Colonic mucosa (tissue), 4 donors: Measurements from ENCODE around the gene PPP2R2D. TPM values are rescaled to one million over a fixed set of nuclear protein-coding genes. Genes with fewer than 3 reads are reported as not detected.

ENCODE experiments used
- DNase-seq: peaks from one replicate; pipeline ENCODE4 v3.0.0-alpha.2; 2020
- H3K27ac ChIP-seq: fragments of 200-600 bp; one replicate; pipeline ENCODE4 v1.8.0; 2021
- H3K27me3 ChIP-seq: fragments of 200-600 bp; one replicate; pipeline ENCODE4 v1.8.0; 2021
- H3K36me3 ChIP-seq: fragments of 200-600 bp; one replicate; pipeline ENCODE4 v1.8.0; 2021
- H3K4me1 ChIP-seq: fragments of 200-600 bp; one replicate; pipeline ENCODE4 v1.8.0; 2021; ENCODE audit warnings: mild to moderate bottlenecking
- H3K4me3 ChIP-seq: fragments of 200-600 bp; one replicate; pipeline ENCODE4 v1.8.0; 2021
- H3K9ac ChIP-seq, 2 donors: one replicate each; pipeline ENCODE4 v1.7.0; 2013; ENCODE audit warnings: control low read depth in 2 of 2, low read depth in 2 of 2, low read length in 2 of 2
- H3K9me3 ChIP-seq: fragments of 200-600 bp; one replicate; pipeline ENCODE4 v1.8.0; 2021
- intact Hi-C: fragments of 100-400 bp; cut with DNase I; formaldehyde crosslinking; loops from one replicate; pipeline ENCODE4 v1.14.1; 2022
- total RNA-seq, 2 donors: library from RNA; stranded (reverse); fragmentation: NEBNext Ultra II Directional in 1 of 2; extraction: Animal tissue kit (Norgen Biotek cat#: 25700) in 1 of 2; gene quantifications; one replicate each; pipeline ENCODE4 v1.2.1, GENCODE V29; 2021
- TF ChIP-seq, protein P1 (sequence below): fragments of 200-600 bp; IDR thresholded peaks from one replicate; pipeline ENCODE4 v1.8.0; 2022; ENCODE audit warnings: antibody characterized with exemption, mild to moderate bottlenecking
- donor health status: healthy.
- donor health status: DM: no; HTN: no; CAD: no.
- donor health status: DM: no; HTN: no; CAD: no.

PPP2R2D gene
- total RNA-seq, 2 donors from 2014 or later, result 28.1 to 30.6 TPM

DNA sequence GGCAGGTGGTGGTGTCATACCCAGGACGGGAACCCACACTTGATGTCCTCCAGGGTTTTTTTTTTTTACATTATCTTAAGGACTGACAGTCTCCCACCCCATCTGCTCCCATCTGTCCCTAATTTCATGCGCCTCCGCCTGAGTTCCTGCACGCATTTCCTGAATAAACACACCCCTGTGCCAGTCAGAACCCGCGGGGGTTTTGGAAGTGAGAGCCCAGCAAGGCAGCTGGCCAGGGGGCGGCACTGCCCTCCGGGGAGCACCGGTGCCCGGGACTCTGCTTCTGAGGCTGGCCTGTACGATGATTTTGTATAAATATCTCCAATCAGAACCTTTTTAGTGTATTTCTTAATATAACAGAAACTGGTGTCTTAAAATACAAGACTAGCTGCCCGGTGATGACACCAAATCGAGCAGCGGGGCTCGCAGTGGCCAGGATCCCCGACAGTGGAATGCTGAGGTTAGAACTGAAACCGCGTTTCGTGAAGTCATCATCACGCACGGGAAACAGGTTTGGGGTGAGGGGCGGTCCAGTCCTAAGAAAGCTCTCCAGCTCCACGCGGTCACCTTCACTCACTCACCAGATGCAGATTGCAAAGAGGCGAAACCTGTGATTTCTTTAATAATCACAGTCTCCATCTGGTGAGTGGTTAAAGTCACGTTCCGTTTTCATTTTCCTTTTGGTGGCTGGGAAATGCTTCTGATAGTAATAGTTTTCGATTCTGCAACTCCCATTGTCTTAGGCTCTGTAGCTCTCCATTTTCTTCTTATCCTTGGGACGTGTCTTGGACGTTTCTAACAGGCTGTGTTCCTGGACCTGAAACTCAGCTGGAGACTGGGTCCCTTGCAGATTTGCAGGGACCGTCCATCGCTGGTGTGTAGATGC lies 61.2 kb downstream of the PPP2R2D start:
- Histone ChIP-seq H3K4me3 (no peak overlapping the region), H3K4me1 (no peaks in the 10 kb centered on the region), H3K27me3 (no peaks in the 10 kb centered on the region), H3K9me3 (no peaks in the 10 kb centered on the region), H3K9ac (no peak overlapping the region), H3K27ac (no peak overlapping the region), H3K36me3 (no peaks in the 10 kb centered on the region)
- intact Hi-C loops, result no loop called here
- TF ChIP-seq, protein P1, sequence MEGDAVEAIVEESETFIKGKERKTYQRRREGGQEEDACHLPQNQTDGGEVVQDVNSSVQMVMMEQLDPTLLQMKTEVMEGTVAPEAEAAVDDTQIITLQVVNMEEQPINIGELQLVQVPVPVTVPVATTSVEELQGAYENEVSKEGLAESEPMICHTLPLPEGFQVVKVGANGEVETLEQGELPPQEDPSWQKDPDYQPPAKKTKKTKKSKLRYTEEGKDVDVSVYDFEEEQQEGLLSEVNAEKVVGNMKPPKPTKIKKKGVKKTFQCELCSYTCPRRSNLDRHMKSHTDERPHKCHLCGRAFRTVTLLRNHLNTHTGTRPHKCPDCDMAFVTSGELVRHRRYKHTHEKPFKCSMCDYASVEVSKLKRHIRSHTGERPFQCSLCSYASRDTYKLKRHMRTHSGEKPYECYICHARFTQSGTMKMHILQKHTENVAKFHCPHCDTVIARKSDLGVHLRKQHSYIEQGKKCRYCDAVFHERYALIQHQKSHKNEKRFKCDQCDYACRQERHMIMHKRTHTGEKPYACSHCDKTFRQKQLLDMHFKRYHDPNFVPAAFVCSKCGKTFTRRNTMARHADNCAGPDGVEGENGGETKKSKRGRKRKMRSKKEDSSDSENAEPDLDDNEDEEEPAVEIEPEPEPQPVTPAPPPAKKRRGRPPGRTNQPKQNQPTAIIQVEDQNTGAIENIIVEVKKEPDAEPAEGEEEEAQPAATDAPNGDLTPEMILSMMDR, result no peak
- DNase-seq, result no peak

DNA sequence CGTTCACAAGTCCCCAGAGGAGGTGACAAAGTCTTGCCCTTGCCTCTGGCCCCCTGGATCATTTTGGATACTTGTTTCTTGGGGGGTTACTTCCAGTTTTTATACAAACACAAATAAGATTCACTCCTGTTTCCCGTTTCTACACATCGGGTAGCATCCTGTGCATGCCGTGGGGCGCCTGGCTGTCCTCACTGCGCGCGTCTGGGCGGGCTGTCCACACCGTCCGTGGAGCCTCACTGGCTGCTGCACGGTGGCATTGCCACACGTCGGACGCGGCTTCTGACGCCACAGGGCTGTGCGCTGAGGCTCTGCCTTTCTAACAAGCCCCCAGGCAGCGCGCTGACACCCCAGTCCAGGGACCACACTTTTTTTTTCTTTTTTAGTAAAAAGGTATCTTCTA lies 62.5 kb downstream of the PPP2R2D start:
- Histone ChIP-seq H3K27ac (no peak overlapping the region), H3K9me3 (no peaks in the 10 kb centered on the region), H3K27me3 (no peaks in the 10 kb centered on the region), H3K9ac (no peak overlapping the region), H3K4me1 (no peaks in the 10 kb centered on the region), H3K36me3 (no peaks in the 10 kb centered on the region), H3K4me3 (no peak overlapping the region)
- no peak for DNase-seq
- TF ChIP-seq, protein P1, result no peak
- intact Hi-C loops, result no loop called here

DNA sequence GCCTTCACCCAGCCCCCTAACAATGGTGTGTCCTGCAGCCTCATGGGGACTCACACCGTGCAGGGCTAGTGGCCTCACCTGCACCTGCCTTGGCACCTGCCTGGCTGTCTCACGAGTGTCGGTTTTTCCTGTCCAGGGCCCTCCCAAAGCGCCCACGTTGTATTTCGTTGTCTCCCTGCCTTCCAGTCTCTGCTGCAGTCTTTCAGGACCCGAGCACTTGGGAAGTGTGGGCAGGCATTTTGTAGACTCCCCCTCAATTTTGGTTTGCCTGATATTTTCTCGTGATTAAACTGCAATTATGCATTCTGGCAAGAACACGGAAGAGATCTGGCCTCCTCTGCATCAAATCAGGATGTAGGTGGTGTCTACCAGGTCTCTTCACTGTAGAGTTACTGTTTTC lies 63.0 kb downstream of the PPP2R2D start:
- Histone ChIP-seq H3K9ac (no peak overlapping the region), H3K9me3 (no peaks in the 10 kb centered on the region), H3K36me3 (no peaks in the 10 kb centered on the region)

DNA sequence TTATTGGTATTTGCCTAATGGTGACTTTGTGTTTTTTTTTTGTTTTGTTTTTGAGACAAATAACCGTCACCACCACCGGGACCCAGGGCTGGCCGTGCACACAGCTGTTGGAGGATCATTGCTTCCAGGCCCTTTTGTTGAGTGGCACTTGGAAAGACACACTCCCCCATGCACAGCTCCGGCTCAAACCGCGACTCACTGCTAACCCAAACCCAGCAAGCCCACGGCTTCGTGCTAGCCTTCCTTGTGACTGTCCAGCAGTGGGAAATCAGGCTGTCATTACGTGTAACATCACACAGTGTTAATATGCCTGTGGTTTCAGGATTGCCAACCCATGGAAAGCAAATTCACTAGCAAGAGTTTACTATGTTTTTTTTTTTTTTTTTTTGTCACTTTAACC lies 63.5 kb downstream of the PPP2R2D start:
- no peaks in the 10 kb centered on the region for H3K9me3 ChIP-seq
- H3K9ac ChIP-seq, result no peak overlapping the region
- intact Hi-C loops, result no loop called here
- no peak overlapping the region for H3K27ac ChIP-seq
- DNase-seq, result no peak
- H3K27me3 ChIP-seq, result no peaks in the 10 kb centered on the region
- no peak overlapping the region for H3K4me3 ChIP-seq
- no peaks in the 10 kb centered on the region for H3K4me1 ChIP-seq
- no peaks in the 10 kb centered on the region for H3K36me3 ChIP-seq
- TF ChIP-seq, protein P1, result no peak

More for the DNA sequence above, 63.0 kb downstream of the PPP2R2D start:
- intact Hi-C loops, result no loop called here
- TF ChIP-seq, protein P1, result no peak
- DNase-seq, result no peak
- Histone ChIP-seq H3K4me1 (no peaks in the 10 kb centered on the region), H3K4me3 (no peak overlapping the region), H3K27me3 (no peaks in the 10 kb centered on the region), H3K27ac (no peak overlapping the region)

DNA sequence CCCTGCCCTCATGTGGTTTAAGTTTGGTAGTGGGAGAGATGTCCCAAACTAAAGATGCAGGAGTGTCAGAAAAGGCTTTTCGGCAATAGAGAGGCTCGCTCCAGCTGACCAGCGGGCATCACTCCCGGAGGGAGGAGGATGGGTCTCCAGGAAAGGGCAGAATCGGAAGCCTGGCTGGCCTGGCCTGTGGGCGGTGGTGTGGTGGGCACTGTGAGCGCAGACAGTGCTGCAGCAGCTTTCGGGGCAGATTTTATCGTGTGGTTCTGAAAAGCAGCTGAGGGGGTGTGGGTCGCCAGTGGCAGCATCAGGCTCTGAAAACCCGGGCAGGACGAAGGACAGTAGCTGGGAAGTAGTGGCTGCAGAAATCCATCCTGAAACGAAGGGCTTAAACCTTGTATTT lies 68.1 kb downstream of the PPP2R2D start:
- no peaks in the 10 kb centered on the region for H3K27me3 ChIP-seq
- TF ChIP-seq, protein P1, result no peak
- intact Hi-C loops, result no loop called here
- H3K9me3 ChIP-seq, result no peaks in the 10 kb centered on the region
- no peak for DNase-seq
- no peak overlapping the region for H3K27ac ChIP-seq
- H3K36me3 ChIP-seq, result no peaks in the 10 kb centered on the region
- H3K4me1 ChIP-seq, result peaks cover 7% of the 10 kb centered on the region
- H3K9ac ChIP-seq, result no peak overlapping the region
- H3K4me3 ChIP-seq, result no peak overlapping the region
